Endothelial cell of umbilical vein (primary cell): ENCODE results near the gene ZDHHC18. TPM values are rescaled to one million over a fixed set of nuclear protein-coding genes. Genes with fewer than 3 reads are reported as not detected.

Experiments
- BruUV-seq: library from RNA; stranded (reverse); fragments of 400-500 nt; replicated peaks from 2 replicates; lab custom pipeline; 2021; lab: Mats Ljungman, UMichigan
- CTCF ChIA-PET: fragments of 300-600, 350-600 bp; sonication (Branson Sonifier 250); formaldehyde crosslinking; loops from one replicate; lab custom pipeline; 2021; ENCODE audit warnings: antibody characterized with exemption, inconsistent platforms; lab: Charles Lee
- POLR2A ChIA-PET: fragments of 300-600, 350-600 bp; sonication (Branson Sonifier 250); formaldehyde crosslinking; loops from one replicate; lab custom pipeline; 2021; ENCODE audit warnings: antibody characterized with exemption, inconsistent platforms; lab: Charles Lee
- DNase-seq: peaks from one replicate; pipeline ENCODE4 v3.0.0-alpha.2; 2011; ENCODE audit warnings: low read depth, low spot score
- FAIRE-seq: peaks from 2 replicates; lab custom pipeline; 2011; peaks lifted over from hg19 to GRCh38; lab: Jason Lieb, UNC
- H2AFZ ChIP-seq: 2 replicates; pipeline ENCODE4 v1.6.0; 2012; ENCODE audit warnings: low read depth, low read length, control low read depth, inconsistent platforms
- H3K27ac ChIP-seq: 2 replicates; pipeline ENCODE4 v1.5.1; 2011; ENCODE audit warnings: low read depth, mild to moderate bottlenecking, control low read depth, low read length, moderate library complexity; ENCODE audit not compliant: insufficient read depth
- H3K27me3 ChIP-seq, 2 experiments: 2 replicates each; pipeline versions ENCODE4 v1.6.0 to v1.6.1; 2011; ENCODE audit warnings: low read length in 2 of 2, mixed read lengths in 1 of 2; ENCODE audit not compliant: control insufficient read depth in 2 of 2, insufficient read depth in 2 of 2
- H3K36me3 ChIP-seq, 2 experiments: 2 replicates in 1 of 2; 3 replicates in 1 of 2; pipeline ENCODE4 v1.5.1; 2011; ENCODE audit warnings: low read length in 2 of 2, mild to moderate bottlenecking in 1 of 2, moderate library complexity in 1 of 2; ENCODE audit not compliant: control insufficient read depth in 2 of 2, insufficient read depth in 2 of 2; ENCODE audit errors: extremely low read depth in 1 of 2
- H3K4me1 ChIP-seq: 3 replicates; pipeline ENCODE4 v1.5.1; 2011; ENCODE audit warnings: mild to moderate bottlenecking, low read length; ENCODE audit not compliant: control insufficient read depth, insufficient read depth; ENCODE audit errors: extremely low read depth
- H3K4me2 ChIP-seq: 2 replicates; pipeline ENCODE4 v1.6.1; 2011; ENCODE audit warnings: low read length, control low read depth, mixed read lengths; ENCODE audit not compliant: insufficient read depth
- H3K4me3 ChIP-seq, 3 experiments: fragments of 200-600 bp in 1 of 3; sonication (generic), shearing (Covaris generic) in 1 of 3; replicated peaks in 1 of 3; 2 replicates each; pipeline ENCODE4 v1.5.1; 2011 to 2016; ENCODE audit warnings: control low read depth in 3 of 3, low read length in 3 of 3, mild to moderate bottlenecking in 2 of 3, inconsistent platforms in 1 of 3, low read depth in 1 of 3, moderate library complexity in 1 of 3; ENCODE audit not compliant: insufficient read depth in 1 of 3
- H3K79me2 ChIP-seq: 2 replicates; pipeline ENCODE4 v1.6.0; 2012; ENCODE audit warnings: low read length, inconsistent platforms; ENCODE audit not compliant: control insufficient read depth, insufficient read depth
- H3K9ac ChIP-seq: replicated peaks from 2 replicates; pipeline ENCODE3; 2011; ENCODE audit warnings: low read length, control low read depth; ENCODE audit not compliant: insufficient read depth; ENCODE audit errors: extremely low read depth
- H3K9me1 ChIP-seq: replicated peaks from 3 replicates; pipeline ENCODE4 v1.6.0; 2011; ENCODE audit warnings: mild to moderate bottlenecking, low read length; ENCODE audit not compliant: control insufficient read depth, insufficient read depth; ENCODE audit errors: extremely low read depth
- H3K9me3 ChIP-seq: replicated peaks from 2 replicates; pipeline ENCODE4 v1.5.1; 2012; ENCODE audit warnings: low read length, inconsistent platforms; ENCODE audit not compliant: control insufficient read depth, insufficient read depth
- H4K20me1 ChIP-seq: replicated peaks from 2 replicates; pipeline ENCODE3; 2011; ENCODE audit warnings: mild to moderate bottlenecking, low read length; ENCODE audit not compliant: control insufficient read depth, insufficient read depth; ENCODE audit errors: extremely low read depth
- CTCF ChIP-seq, 2 donors: IDR thresholded peaks; 1 replicate in 1 of 2; 2 replicates in 1 of 2; pipeline ENCODE4 v1.5.1; 2011; ENCODE audit warnings: low read length in 2 of 2, mild to moderate bottlenecking in 2 of 2, moderate library complexity in 2 of 2, control low read depth in 1 of 2, inconsistent platforms in 1 of 2, low read depth in 1 of 2; ENCODE audit not compliant: insufficient read depth in 1 of 2; ENCODE audit errors: extremely low read depth in 1 of 2
- EZH2 ChIP-seq: IDR thresholded peaks from 2 replicates; pipeline ENCODE4 v1.6.1; 2012; ENCODE audit warnings: borderline replicate concordance, low read depth, mild to moderate bottlenecking, moderate library complexity, low read length, inconsistent platforms; ENCODE audit not compliant: severe bottlenecking
- FOS ChIP-seq: IDR thresholded peaks from 2 replicates; pipeline ENCODE4 v1.6.1; 2011; ENCODE audit warnings: mild to moderate bottlenecking, low read length, moderate library complexity, borderline replicate concordance; ENCODE audit not compliant: insufficient read depth
- GATA2 ChIP-seq: IDR thresholded peaks from 2 replicates; pipeline ENCODE4 v1.7.0; 2011; ENCODE audit warnings: low read depth, mild to moderate bottlenecking, moderate library complexity, mixed read lengths, low read length; ENCODE audit not compliant: insufficient read length, insufficient read depth
- JUN ChIP-seq: IDR thresholded peaks from 2 replicates; pipeline ENCODE4 v1.6.1; 2011; ENCODE audit warnings: borderline replicate concordance, low read depth; ENCODE audit not compliant: insufficient read length, insufficient read depth
- MYC ChIP-seq: IDR thresholded peaks from one replicate; pipeline ENCODE4 v1.6.1; 2011; ENCODE audit warnings: mild to moderate bottlenecking, low read depth, low read length
- POLR2A ChIP-seq: IDR thresholded peaks from 2 replicates; pipeline ENCODE4 v1.6.1; 2012; ENCODE audit warnings: low read depth, mild to moderate bottlenecking, control low read depth, low read length
- POLR2AphosphoS5 ChIP-seq: IDR thresholded peaks from 2 replicates; pipeline ENCODE4 v1.6.1; 2012; ENCODE audit warnings: low read depth, mild to moderate bottlenecking, control low read depth, low read length, moderate library complexity; ENCODE audit not compliant: insufficient read depth
- dilution Hi-C: fragments of 300-500 bp; cut with MboI; formaldehyde crosslinking; loops from one replicate; pipeline ENCODE4 v1.15.0; 2019; ENCODE audit warnings: low sequenced_read_pairs; ENCODE audit not compliant: extremely low pct_ligation_motif_present
- intact Hi-C: fragments of 100-400 bp; cut with micrococcal nuclease; formaldehyde crosslinking; loops from one replicate; pipeline ENCODE4 v1.10.0; 2022
- polyA plus RNA-seq, 4 experiments: library from polyadenylated mRNA; depleted of rRNA in 3 of 4; stranded (reverse) in 3 of 4; unstranded in 1 of 4; fragments of >200 nt; gene quantifications; 2 replicates each; pipeline versions ENCODE4 v1.2.1 to v1.2.3, GENCODE V29; 2011 to 2012; ENCODE audit warnings: missing spikeins in 1 of 4
- total RNA-seq: library from RNA; stranded (reverse); gene quantifications from 2 replicates; pipeline ENCODE4 v1.2.3, GENCODE V29; 2021

Gene ZDHHC18
- total and polyA plus RNA-seq, 2 donors (not counting 3 experiments of a cell fraction or from before 2014, with no cell fraction given): 25.2 to 48.2 TPM

GRCh38 chr1:26856604-26857469 is 30.3 kb downstream of the ZDHHC18 start:
- CTCF ChIA-PET: interaction anchor here (0.6 to 3.6 kb wide), 7 partner anchors 8 to 122 kb away, joined by 3 to 21 read pairs (median 6); partner anchors contain the start of gene ZDHHC18
- H2AFZ ChIP-seq: no peak overlapping the region
- no peak for TF ChIP-seq JUN
- TF ChIP-seq MYC: no peak
- H3K27ac ChIP-seq: no peak overlapping the region
- DNase-seq: no peak
- H3K27me3 ChIP-seq: no peaks in the 10 kb centered on the region
- H4K20me1 ChIP-seq: no peaks in the 10 kb centered on the region
- no peaks in the 10 kb centered on the region for H3K9me3 ChIP-seq
- H3K79me2 ChIP-seq: no peaks in the 10 kb centered on the region
- no peak overlapping the region for H3K9ac ChIP-seq
- no peak overlapping the region for H3K4me2 ChIP-seq
- dilution Hi-C loops (no loop called here), intact Hi-C loops (no loop called here)
- H3K4me1 ChIP-seq: no peaks in the 10 kb centered on the region
- H3K9me1 ChIP-seq: no peaks in the 10 kb centered on the region
- no peak overlapping the region for H3K4me3 ChIP-seq
- POLR2A ChIA-PET: no interaction called here
- no TSS peak for BruUV-seq
- H3K36me3 ChIP-seq: peaks cover 4 to 15% of the 10 kb centered on the region in 2 experiments
- FAIRE-seq: no peak

GRCh38 chr1:26857473-26858060 is 31.1 kb downstream of the ZDHHC18 start:
- DNase-seq (no peak), FAIRE-seq (no peak)
- Histone ChIP-seq H3K4me1 (no peaks in the 10 kb centered on the region), H3K9ac (no peak overlapping the region), H3K27ac (no peak overlapping the region), H3K4me2 (no peak overlapping the region), H3K9me3 (no peaks in the 10 kb centered on the region), H2AFZ (no peak overlapping the region), H3K36me3 (peaks cover 4 to 13% of the 10 kb centered on the region in 2 experiments), H3K4me3 (no peak overlapping the region), H3K27me3 (no peaks in the 10 kb centered on the region), H3K79me2 (no peaks in the 10 kb centered on the region), H3K9me1 (no peaks in the 10 kb centered on the region), H4K20me1 (no peaks in the 10 kb centered on the region)
- ChIA-PET POLR2A (no interaction called here), CTCF (interaction anchor here (1.3 to 4.5 kb wide), 4 partner anchors 9 to 256 kb away, joined by 3 to 21 read pairs (median 13); no protein-coding TSS in a partner anchor)
- dilution Hi-C loops (no loop called here), intact Hi-C loops (no loop called here)
- TF ChIP-seq FOS: no peak
- TF ChIP-seq EZH2: no peak
- TF ChIP-seq CTCF (IDR thresholded peaks at IDR 0.05; ENCODE audit: extremely low read depth in 1 of 2, insufficient read depth in 1 of 2, low read depth in 1 of 2, low read length in 2 of 2): no peak
- TF ChIP-seq MYC: no peak
- no peak for TF ChIP-seq GATA2
- TF ChIP-seq POLR2AphosphoS5: no peak
- no peak for TF ChIP-seq POLR2A
- no TSS peak for BruUV-seq
